OCI-LY1 (cell line): Measurements from ENCODE around the gene FDXACB1.
A peak's percentile ranks its signal among the peaks of the same experiment; 100 is the strongest.

Source experiments
- H2AFZ ChIP-seq: fragments of 200-600 bp; sonication (generic), shearing (Covaris generic); 2 replicates; pipeline ENCODE4 v1.6.0; 2014; ENCODE audit warnings: antibody characterized with exemption, mild to moderate bottlenecking, low read length
- H3F3A ChIP-seq: fragments of 200-600 bp; sonication (generic), shearing (Covaris generic); 2 replicates; pipeline ENCODE4 v1.6.0; 2014; ENCODE audit warnings: mild to moderate bottlenecking, antibody characterized with exemption, low read length, moderate library complexity; ENCODE audit not compliant: insufficient read depth
- H3K27ac ChIP-seq: fragments of 200-600 bp; sonication (generic); 2 replicates; pipeline ENCODE4 v1.5.1; 2014; ENCODE audit warnings: low read length, mixed run types, mild to moderate bottlenecking, low read depth; ENCODE audit not compliant: poor library complexity, severe bottlenecking
- H3K27me3 ChIP-seq: fragments of 200-600 bp; sonication (generic); 2 replicates; pipeline ENCODE4 v1.6.0; 2014; ENCODE audit warnings: antibody characterized with exemption, mild to moderate bottlenecking, low read length, moderate library complexity; ENCODE audit not compliant: insufficient read depth
- H3K36me3 ChIP-seq: fragments of 200-600 bp; sonication (generic); 2 replicates; pipeline ENCODE4 v1.6.1; 2014; ENCODE audit warnings: mild to moderate bottlenecking, antibody characterized with exemption, low read length, moderate library complexity, mixed read lengths; ENCODE audit not compliant: insufficient read depth
- H3K4me1 ChIP-seq: fragments of 200-600 bp; sonication (generic); 2 replicates; pipeline ENCODE4 v1.5.1; 2014; ENCODE audit warnings: mild to moderate bottlenecking, low read length, moderate library complexity; ENCODE audit not compliant: insufficient read depth, severe bottlenecking
- H3K4me2 ChIP-seq: fragments of 200-600 bp; sonication (generic), shearing (Covaris generic); 2 replicates; pipeline ENCODE4 v1.6.1; 2014; ENCODE audit warnings: low read length
- H3K4me3 ChIP-seq: fragments of 200-600 bp; sonication (generic); 2 replicates; pipeline ENCODE4 v1.5.1; 2014; ENCODE audit warnings: low read length, low read depth, mild to moderate bottlenecking, mixed read lengths; ENCODE audit not compliant: poor library complexity, severe bottlenecking
- H3K79me2 ChIP-seq: fragments of 200-600 bp; shearing (Covaris generic); 2 replicates; pipeline ENCODE4 v1.6.1; 2016; ENCODE audit warnings: mixed run types, low read length, mixed read lengths; ENCODE audit not compliant: insufficient read depth
- H3K9ac ChIP-seq: fragments of 200-600 bp; sonication (generic), shearing (Covaris generic); 2 replicates; pipeline ENCODE4 v1.6.1; 2014; ENCODE audit warnings: mild to moderate bottlenecking, low read length, mixed read lengths
- H3K9me2 ChIP-seq: fragments of 200-600 bp; sonication (generic), shearing (Covaris generic); 2 replicates; pipeline ENCODE4 v1.6.1; 2014; ENCODE audit warnings: low read depth, mild to moderate bottlenecking, low read length, mixed read lengths
- H3K9me3 ChIP-seq: fragments of 200-600 bp; shearing (Covaris generic); 2 replicates; pipeline ENCODE4 v1.6.1; 2014; ENCODE audit warnings: low read length, mixed read lengths
- H4K20me1 ChIP-seq: fragments of 200-600 bp; sonication (generic), shearing (Covaris generic); 2 replicates; pipeline ENCODE4 v1.6.0; 2016; ENCODE audit warnings: mild to moderate bottlenecking, low read length; ENCODE audit not compliant: insufficient read depth
- EZH2 ChIP-seq: fragments of 200-600 bp; sonication (generic), shearing (Covaris generic); IDR thresholded peaks from 2 replicates; pipeline ENCODE4 v1.8.0; 2017; ENCODE audit warnings: borderline replicate concordance, mixed run types, mild to moderate bottlenecking, antibody characterized with exemption, low read length, moderate library complexity, mixed read lengths
- TF ChIP-seq, protein P1 (sequence below): fragments of 200-600 bp; sonication (generic), shearing (Covaris generic); IDR thresholded peaks from 2 replicates; pipeline ENCODE4 v1.5.1; 2017; ENCODE audit warnings: mild to moderate bottlenecking, antibody characterized with exemption, low read length, moderate library complexity, mixed read lengths

FDXACB1 gene

DNA sequence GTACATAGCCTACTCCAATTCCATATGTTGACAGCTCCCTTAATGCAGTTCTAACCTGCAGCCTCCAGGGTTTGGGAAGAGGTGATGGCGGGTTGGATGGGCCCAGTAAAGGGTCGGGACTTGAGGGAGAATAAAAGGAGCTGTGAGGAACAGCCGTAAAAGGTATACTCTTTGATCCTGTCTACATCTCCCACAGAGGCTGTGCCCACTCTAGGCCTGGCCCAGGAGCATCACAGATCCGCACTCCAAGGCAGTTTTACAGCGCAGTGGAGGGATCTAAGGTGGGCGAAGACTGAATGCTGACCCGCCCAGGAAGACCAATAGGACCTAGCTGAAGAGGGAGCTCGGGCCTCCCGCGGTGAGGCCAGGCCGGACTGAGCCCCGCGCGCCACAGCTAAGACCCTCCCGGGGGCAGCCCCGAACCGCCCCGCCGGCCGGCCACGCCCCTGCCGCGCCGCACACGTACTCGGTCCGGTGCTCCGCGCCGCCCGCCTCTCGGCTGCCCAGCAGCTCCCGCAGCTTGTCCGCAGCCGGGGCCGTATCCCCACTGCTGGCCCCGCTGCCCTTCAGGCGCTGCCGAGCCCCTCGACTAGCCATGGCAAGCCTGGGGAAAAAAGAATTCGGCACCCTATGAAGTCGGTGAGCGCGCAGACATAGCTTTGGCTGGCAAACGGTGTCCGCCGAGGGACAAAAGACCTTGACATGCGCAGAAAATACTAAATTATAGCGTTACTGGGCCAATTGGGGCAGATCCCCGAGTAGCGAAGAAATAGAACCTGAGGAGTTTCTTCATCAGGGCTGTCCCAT, 7.9 kb downstream of the FDXACB1 start, which contains the start of gene ALG9:
ALG9 (minus strand) TSS at position 696 of the 807 bp plus-strand sequence; CDS start at position 597, 99 bp downstream.
- TF ChIP-seq EZH2 = no peak
- TF ChIP-seq, protein P1, sequence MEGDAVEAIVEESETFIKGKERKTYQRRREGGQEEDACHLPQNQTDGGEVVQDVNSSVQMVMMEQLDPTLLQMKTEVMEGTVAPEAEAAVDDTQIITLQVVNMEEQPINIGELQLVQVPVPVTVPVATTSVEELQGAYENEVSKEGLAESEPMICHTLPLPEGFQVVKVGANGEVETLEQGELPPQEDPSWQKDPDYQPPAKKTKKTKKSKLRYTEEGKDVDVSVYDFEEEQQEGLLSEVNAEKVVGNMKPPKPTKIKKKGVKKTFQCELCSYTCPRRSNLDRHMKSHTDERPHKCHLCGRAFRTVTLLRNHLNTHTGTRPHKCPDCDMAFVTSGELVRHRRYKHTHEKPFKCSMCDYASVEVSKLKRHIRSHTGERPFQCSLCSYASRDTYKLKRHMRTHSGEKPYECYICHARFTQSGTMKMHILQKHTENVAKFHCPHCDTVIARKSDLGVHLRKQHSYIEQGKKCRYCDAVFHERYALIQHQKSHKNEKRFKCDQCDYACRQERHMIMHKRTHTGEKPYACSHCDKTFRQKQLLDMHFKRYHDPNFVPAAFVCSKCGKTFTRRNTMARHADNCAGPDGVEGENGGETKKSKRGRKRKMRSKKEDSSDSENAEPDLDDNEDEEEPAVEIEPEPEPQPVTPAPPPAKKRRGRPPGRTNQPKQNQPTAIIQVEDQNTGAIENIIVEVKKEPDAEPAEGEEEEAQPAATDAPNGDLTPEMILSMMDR = peak; percentile 23; the same call in 1 of the 2 replicates
- Histone ChIP-seq H4K20me1 (no peaks in the 10 kb centered on the region), H3K9me3 (no peaks in the 10 kb centered on the region), H3K4me2 (peak within 1 kb of the TSS; percentile 91), H3K9ac (peak within 1 kb of the TSS; percentile 85), H3K4me3 (peak within 1 kb of the TSS; percentile 80), H3K36me3 (peaks cover 39% of the 10 kb centered on the region), H3K4me1 (peaks cover 18% of the 10 kb centered on the region), H3K27ac (peak within 1 kb of the TSS; percentile 8), H3F3A (0 out of 2 replicates have a peak, but pooled peaks cover 5% of the 10 kb centered on the region), H3K27me3 (no peaks in the 10 kb centered on the region), H3K79me2 (no peaks in the 10 kb centered on the region), H3K9me2 (no peaks in the 10 kb centered on the region), H2AFZ (peak within 1 kb of the TSS; percentile 96)

DNA sequence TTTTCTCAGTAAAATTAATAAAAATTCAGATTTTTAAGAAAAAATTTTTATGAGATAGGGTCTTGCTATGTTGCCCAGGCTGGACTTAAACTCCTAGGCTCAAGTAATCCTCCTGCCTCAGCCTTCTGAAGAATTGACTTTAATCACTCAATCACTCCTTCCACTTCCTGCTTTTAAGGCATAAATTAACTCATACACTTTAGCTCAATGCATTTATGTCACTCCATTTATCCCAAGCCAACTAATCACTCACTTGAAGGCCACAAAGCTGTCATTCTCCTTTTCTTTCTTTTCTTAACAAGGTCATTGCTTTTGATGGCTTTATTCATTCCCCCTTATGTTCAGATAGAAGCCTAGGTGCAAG, 8.5 kb downstream of the FDXACB1 start:
- Histone ChIP-seq H3K27ac (peak overlapping the region; percentile 8), H4K20me1 (no peaks in the 10 kb centered on the region), H3K4me2 (peak overlapping the region; percentile 91), H3K9me3 (no peaks in the 10 kb centered on the region), H3K4me3 (peak overlapping the region; percentile 80), H3K4me1 (peaks cover 18% of the 10 kb centered on the region), H3K79me2 (no peaks in the 10 kb centered on the region), H3F3A (no peaks in the 10 kb centered on the region), H2AFZ (peak overlapping the region; percentile 96), H3K27me3 (no peaks in the 10 kb centered on the region), H3K9ac (peak overlapping the region; percentile 85), H3K9me2 (no peaks in the 10 kb centered on the region), H3K36me3 (peaks cover 40% of the 10 kb centered on the region)
- TF ChIP-seq, protein P1 = no peak
- TF ChIP-seq EZH2 = no peak

DNA sequence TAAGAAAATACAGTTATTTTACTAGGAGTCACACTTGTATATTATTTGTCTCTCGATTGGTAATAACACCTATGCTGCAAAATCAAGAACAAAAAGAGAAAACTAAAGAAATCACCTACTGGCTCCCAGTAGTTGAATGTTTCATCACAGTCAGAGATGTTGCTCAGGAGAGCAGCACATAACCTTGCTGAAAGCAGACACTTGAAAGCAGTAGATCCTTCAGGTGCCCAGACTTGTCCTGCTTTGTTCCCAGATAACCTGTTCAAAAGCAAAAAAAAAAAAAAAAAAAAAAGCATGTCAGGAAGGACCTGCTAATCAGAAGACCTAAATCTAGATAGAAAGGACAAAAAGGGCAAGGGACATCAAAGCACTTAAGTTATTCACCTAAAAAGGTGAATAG, 8.9 kb downstream of the FDXACB1 start:
- Histone ChIP-seq H3K4me3 (peak overlapping the region; percentile 80), H3K79me2 (no peaks in the 10 kb centered on the region), H4K20me1 (no peaks in the 10 kb centered on the region), H3F3A (no peaks in the 10 kb centered on the region), H3K27ac (no peak overlapping the region), H3K9me3 (no peaks in the 10 kb centered on the region), H2AFZ (no peak overlapping the region), H3K4me2 (peak overlapping the region; percentile 91), H3K4me1 (peaks cover 18% of the 10 kb centered on the region), H3K9ac (no peak overlapping the region; the same call in 1 of the 2 replicates), H3K36me3 (peaks cover 40% of the 10 kb centered on the region), H3K27me3 (no peaks in the 10 kb centered on the region), H3K9me2 (no peaks in the 10 kb centered on the region)
- TF ChIP-seq, protein P1 = no peak
- no peak for TF ChIP-seq EZH2
